Astrocyte (in vitro differentiated cells and primary cell): ENCODE measurements around the gene CDH5. TPM values are rescaled to one million over a fixed set of nuclear protein-coding genes. Genes with fewer than 3 reads are reported as not detected.

Source experiments
- DNase-seq: peaks from one replicate; pipeline ENCODE4 v3.0.0-alpha.2; 2010; ENCODE audit warnings: low read depth
- FAIRE-seq: peaks from 2 replicates; lab custom pipeline; 2011; peaks lifted over from hg19 to GRCh38; lab: Jason Lieb, UNC
- H2AFZ ChIP-seq: 2 replicates; pipeline ENCODE4 v1.6.0; 2012; ENCODE audit warnings: low read depth, low read length, inconsistent platforms
- H3K27ac ChIP-seq: 2 replicates; pipeline ENCODE4 v1.5.1; 2011; ENCODE audit warnings: low read depth, low read length, inconsistent platforms
- H3K27me3 ChIP-seq: 2 replicates; pipeline ENCODE4 v1.6.0; 2011; ENCODE audit warnings: low read length, inconsistent platforms; ENCODE audit not compliant: insufficient read depth
- H3K36me3 ChIP-seq: 2 replicates; pipeline ENCODE4 v1.5.1; 2011; ENCODE audit warnings: low read length, inconsistent platforms; ENCODE audit not compliant: insufficient read depth
- H3K4me1 ChIP-seq: 2 replicates; pipeline ENCODE4 v1.5.1; 2011; ENCODE audit warnings: low read length, inconsistent platforms; ENCODE audit not compliant: insufficient read depth
- H3K4me2 ChIP-seq: 2 replicates; pipeline ENCODE4 v1.6.0; 2012; ENCODE audit warnings: low read length, inconsistent platforms
- H3K4me3 ChIP-seq: 2 replicates; pipeline ENCODE4 v1.5.1; 2011; ENCODE audit warnings: low read depth, mild to moderate bottlenecking, low read length, inconsistent platforms; ENCODE audit not compliant: insufficient read depth
- H3K79me2 ChIP-seq: 2 replicates; pipeline ENCODE4 v1.6.0; 2012; ENCODE audit warnings: mild to moderate bottlenecking, low read length, inconsistent platforms; ENCODE audit not compliant: insufficient read depth
- H3K9ac ChIP-seq: 2 replicates; pipeline ENCODE4 v1.6.0; 2012; ENCODE audit warnings: mild to moderate bottlenecking, low read length, inconsistent platforms
- H3K9me3 ChIP-seq: 2 replicates; pipeline ENCODE4 v1.5.1; 2012; ENCODE audit warnings: low read depth, mild to moderate bottlenecking, low read length, inconsistent platforms; ENCODE audit not compliant: insufficient read depth
- H4K20me1 ChIP-seq: 2 replicates; pipeline ENCODE4 v1.6.0; 2012; ENCODE audit warnings: low read length, inconsistent platforms; ENCODE audit not compliant: insufficient read depth
- H3K27ac Mint-ChIP-seq: one replicate; pipeline ENCODE4 v1.8.0; 2021; ENCODE audit warnings: mild to moderate bottlenecking, mixed read lengths; ENCODE audit not compliant: unreplicated experiment
- H3K27me3 Mint-ChIP-seq: one replicate; pipeline ENCODE4 v1.8.0; 2021; ENCODE audit warnings: low read depth, mixed read lengths; ENCODE audit not compliant: unreplicated experiment
- H3K36me3 Mint-ChIP-seq: one replicate; pipeline ENCODE4 v1.8.0; 2021; ENCODE audit warnings: low read depth, mixed read lengths; ENCODE audit not compliant: unreplicated experiment
- H3K4me1 Mint-ChIP-seq: one replicate; pipeline ENCODE4 v1.8.0; 2021; ENCODE audit warnings: low read depth, mixed read lengths; ENCODE audit not compliant: unreplicated experiment
- H3K4me3 Mint-ChIP-seq: one replicate; pipeline ENCODE4 v1.8.0; 2021; ENCODE audit warnings: mild to moderate bottlenecking, moderate library complexity, mixed read lengths; ENCODE audit not compliant: unreplicated experiment
- H3K9me3 Mint-ChIP-seq: one replicate; pipeline ENCODE4 v1.8.0; 2021; ENCODE audit warnings: mild to moderate bottlenecking, mixed read lengths; ENCODE audit not compliant: unreplicated experiment
- EZH2 ChIP-seq: IDR thresholded peaks from 2 replicates; pipeline ENCODE4 v1.6.1; 2012; ENCODE audit warnings: mild to moderate bottlenecking, low read length, inconsistent platforms; ENCODE audit not compliant: insufficient read depth
- total RNA-seq: library from RNA; stranded (reverse); gene quantifications from 2 replicates; pipeline ENCODE4 v1.2.1, GENCODE V29; 2021
- TF ChIP-seq, protein P1 (sequence below): IDR thresholded peaks from 2 replicates; pipeline ENCODE4 v1.5.1; 2011; ENCODE audit warnings: low read depth, mild to moderate bottlenecking, inconsistent platforms, low read length, moderate library complexity; ENCODE audit not compliant: insufficient read depth

Gene CDH5
- total RNA-seq, 1 donor from 2014 or later: 0.30 TPM

DNA sequence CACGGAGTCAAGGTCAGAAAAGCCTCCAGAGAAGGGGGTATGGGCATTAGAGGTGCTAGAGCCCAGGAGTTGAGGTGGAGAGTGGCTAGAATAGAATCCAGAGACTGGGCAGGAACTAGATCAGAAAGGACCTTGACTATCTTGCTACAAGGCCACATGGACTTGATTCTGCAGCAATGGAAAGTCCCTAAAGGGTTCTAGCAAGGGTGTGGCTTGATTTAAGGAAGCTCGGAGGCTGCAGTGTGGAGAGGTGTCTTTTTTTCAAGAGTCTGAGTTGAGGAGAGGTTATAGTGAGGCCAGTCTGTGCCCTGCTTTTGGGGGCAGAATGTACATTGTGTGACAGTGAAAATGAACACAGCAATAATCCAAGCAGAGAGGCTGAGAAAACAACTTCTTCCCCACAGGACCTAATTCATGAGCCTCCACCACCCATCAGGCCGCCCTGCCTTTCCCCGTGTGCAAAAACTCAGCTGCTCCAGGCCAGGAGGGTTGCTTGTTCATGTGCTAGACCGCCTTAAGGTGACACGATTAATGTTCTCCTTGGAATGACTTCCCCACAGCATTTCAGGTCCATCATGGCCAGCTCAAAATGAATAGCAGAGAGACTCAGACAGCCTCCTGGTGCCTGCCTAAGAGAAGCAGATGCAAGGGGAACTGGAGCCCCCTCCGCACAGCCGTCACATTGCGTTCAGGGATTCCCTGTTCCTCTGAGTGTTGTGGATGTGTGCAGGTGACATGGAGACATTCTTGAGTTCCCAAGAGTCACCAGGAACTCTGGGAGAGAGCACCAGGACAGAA lies 51.9 kb downstream of the CDH5 start:
- no peak for DNase-seq

DNA sequence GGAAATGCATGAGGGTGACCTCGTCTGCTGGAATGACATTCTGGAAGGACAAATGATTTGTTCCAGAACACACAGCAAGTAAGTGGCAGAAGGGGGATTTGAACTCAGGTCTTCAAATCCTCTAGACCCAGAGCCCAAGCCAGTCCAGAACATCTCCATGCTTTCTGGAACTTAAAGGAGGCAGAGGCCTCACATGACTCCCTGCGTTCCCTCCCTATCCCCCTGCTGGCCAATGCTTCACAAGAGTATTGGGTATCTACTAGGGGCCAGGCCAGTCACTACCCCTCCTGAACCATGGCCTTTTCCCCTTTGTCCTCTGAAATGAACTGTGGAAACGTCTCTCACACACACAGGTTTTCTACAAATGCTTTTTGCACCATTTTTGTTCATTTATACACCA lies 53.0 kb downstream of the CDH5 start:
- Mint-ChIP-seq H3K27me3 (peaks cover 34% of the 10 kb centered on the region), H3K27ac (no peak overlapping the region)
- no peak for FAIRE-seq

More for the DNA sequence above, 51.9 kb downstream of the CDH5 start:
- Mint-ChIP-seq H3K4me3 (peak overlapping the region; percentile 24), H3K36me3 (no peaks in the 10 kb centered on the region), H3K4me1 (peaks cover 11% of the 10 kb centered on the region), H3K27ac (peak overlapping the region; percentile 15), H3K27me3 (peaks cover 23% of the 10 kb centered on the region), H3K9me3 (peaks cover 17% of the 10 kb centered on the region)
- Histone ChIP-seq H3K79me2 (no peaks in the 10 kb centered on the region), H4K20me1 (no peaks in the 10 kb centered on the region), H3K4me2 (no peak overlapping the region), H3K9me3 (peaks cover 3% of the 10 kb centered on the region), H3K4me3 (no peak overlapping the region), H3K27ac (no peak overlapping the region), H2AFZ (no peak overlapping the region), H3K9ac (no peak overlapping the region), H3K4me1 (no peaks in the 10 kb centered on the region), H3K27me3 (no peaks in the 10 kb centered on the region), H3K36me3 (no peaks in the 10 kb centered on the region)
- no peak for TF ChIP-seq EZH2
- TF ChIP-seq, protein P1, sequence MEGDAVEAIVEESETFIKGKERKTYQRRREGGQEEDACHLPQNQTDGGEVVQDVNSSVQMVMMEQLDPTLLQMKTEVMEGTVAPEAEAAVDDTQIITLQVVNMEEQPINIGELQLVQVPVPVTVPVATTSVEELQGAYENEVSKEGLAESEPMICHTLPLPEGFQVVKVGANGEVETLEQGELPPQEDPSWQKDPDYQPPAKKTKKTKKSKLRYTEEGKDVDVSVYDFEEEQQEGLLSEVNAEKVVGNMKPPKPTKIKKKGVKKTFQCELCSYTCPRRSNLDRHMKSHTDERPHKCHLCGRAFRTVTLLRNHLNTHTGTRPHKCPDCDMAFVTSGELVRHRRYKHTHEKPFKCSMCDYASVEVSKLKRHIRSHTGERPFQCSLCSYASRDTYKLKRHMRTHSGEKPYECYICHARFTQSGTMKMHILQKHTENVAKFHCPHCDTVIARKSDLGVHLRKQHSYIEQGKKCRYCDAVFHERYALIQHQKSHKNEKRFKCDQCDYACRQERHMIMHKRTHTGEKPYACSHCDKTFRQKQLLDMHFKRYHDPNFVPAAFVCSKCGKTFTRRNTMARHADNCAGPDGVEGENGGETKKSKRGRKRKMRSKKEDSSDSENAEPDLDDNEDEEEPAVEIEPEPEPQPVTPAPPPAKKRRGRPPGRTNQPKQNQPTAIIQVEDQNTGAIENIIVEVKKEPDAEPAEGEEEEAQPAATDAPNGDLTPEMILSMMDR: no peak
- FAIRE-seq: no peak

More for the DNA sequence above, 53.0 kb downstream of the CDH5 start:
- H4K20me1 ChIP-seq: no peaks in the 10 kb centered on the region
- H3K79me2 ChIP-seq: no peaks in the 10 kb centered on the region
- no peak overlapping the region for H3K27ac ChIP-seq
- no peak for DNase-seq
- H3K9me3 ChIP-seq: peaks cover 3% of the 10 kb centered on the region
- no peak overlapping the region for H2AFZ ChIP-seq
- no peak overlapping the region for H3K4me3 ChIP-seq
- Mint-ChIP-seq H3K4me1 (peaks cover 10% of the 10 kb centered on the region), H3K9me3 (peaks cover 17% of the 10 kb centered on the region), H3K36me3 (no peaks in the 10 kb centered on the region), H3K4me3 (no peak overlapping the region)
- H3K4me1 ChIP-seq: no peaks in the 10 kb centered on the region
- no peak overlapping the region for H3K4me2 ChIP-seq
- no peak overlapping the region for H3K9ac ChIP-seq
- TF ChIP-seq EZH2: no peak
- TF ChIP-seq, protein P1: no peak
- no peaks in the 10 kb centered on the region for H3K36me3 ChIP-seq
- peaks cover 9% of the 10 kb centered on the region for H3K27me3 ChIP-seq
